Transverse colon (tissue), 4 donors: ENCODE measurements around the gene DZIP1L. TPM values are rescaled to one million over a fixed set of nuclear protein-coding genes. Genes with fewer than 3 reads are reported as not detected.

Source experiments
- DNase-seq: peaks from one replicate; pipeline ENCODE4 v3.0.0-alpha.2; 2019
- H3K27ac ChIP-seq, 4 donors: fragments of 200-600 bp; sonication (generic); 2 replicates each; pipeline ENCODE4 v1.5.1; 2016 to 2018; ENCODE audit warnings: inconsistent platforms in 4 of 4
- H3K27me3 ChIP-seq: fragments of 200-600 bp; sonication (generic); 2 replicates; pipeline ENCODE4 v1.5.1; 2017; ENCODE audit warnings: inconsistent platforms
- H3K36me3 ChIP-seq, 4 donors: fragments of 200-600 bp; sonication (generic); 2 replicates each; pipeline ENCODE4 v1.5.1; 2017 to 2019; ENCODE audit warnings: inconsistent platforms in 4 of 4
- H3K4me1 ChIP-seq, 4 donors: fragments of 200-600 bp; sonication (generic); 2 replicates each; pipeline ENCODE4 v1.5.1; 2017 to 2020; ENCODE audit warnings: inconsistent platforms in 4 of 4
- H3K4me3 ChIP-seq, 4 donors: fragments of 200-600 bp; sonication (generic); 1 replicate in 1 of 4; 2 replicates in 3 of 4; pipeline versions ENCODE4 v1.5.1 to v1.6.1; 2017 to 2019; ENCODE audit warnings: inconsistent platforms in 4 of 4
- H3K9me3 ChIP-seq, 2 donors: fragments of 200-600 bp; sonication (generic); 2 replicates each; pipeline ENCODE4 v1.5.1; 2017 to 2019; ENCODE audit warnings: inconsistent platforms in 2 of 2
- CTCF ChIP-seq, 5 experiments: fragments of 200-600 bp in 3 of 5; fragments of 450-650 bp in 2 of 5; sonication (generic) in 3 of 5; IDR thresholded peaks; 1 replicate in 2 of 5; 2 replicates in 3 of 5; pipeline ENCODE4 v1.5.1; 2016 to 2017; ENCODE audit warnings: antibody characterized with exemption in 5 of 5, inconsistent platforms in 3 of 5, mild to moderate bottlenecking in 2 of 5, moderate library complexity in 1 of 5
- EP300 ChIP-seq: sonication (generic); formaldehyde crosslinking; IDR thresholded peaks from one replicate; pipeline ENCODE4 v1.6.1; 2017; ENCODE audit warnings: antibody characterized with exemption, low read depth
- POLR2A ChIP-seq: fragments of 450-650 bp; IDR thresholded peaks from one replicate; pipeline ENCODE4 v1.6.1; 2016; ENCODE audit warnings: antibody characterized with exemption, mild to moderate bottlenecking, moderate library complexity
- POLR2AphosphoS5 ChIP-seq, 3 donors: sonication (generic); formaldehyde crosslinking; IDR thresholded peaks; one replicate each; pipeline ENCODE4 v1.6.1; 2016; ENCODE audit warnings: antibody characterized with exemption in 3 of 3
- WGBS, 2 donors: methylation state at CpG; one replicate each; pipeline ENCODE4 v1.1.5; 2018; ENCODE audit warnings: low coverage in 1 of 2; 5-methylcytosine and 5-hydroxymethylcytosine counted together
- in situ Hi-C, 4 donors: fragments of 200-750 bp; cut with MboI; loops; one replicate each; pipeline versions ENCODE4 v1.15.0 to v1.15.1; 2017; ENCODE audit warnings: low sequenced_read_pairs in 3 of 4, low pct_ligation_motif_present in 1 of 4, low pct_unique_long_range_greater_than_20kb in 1 of 4
- intact Hi-C: fragments of 100-400 bp; cut with DNase I; formaldehyde crosslinking; loops from one replicate; pipeline ENCODE4 v1.15.1; 2023; ENCODE audit warnings: low total_unique reads
- total RNA-seq, 4 donors: library from RNA; depleted of rRNA; stranded (reverse); fragments of >200 nt; gene quantifications; one replicate each; pipeline ENCODE4 v1.1.0, GENCODE V29; 2016

The DZIP1L gene
- 10 to 100 TPM in 1 of 4 donors, 1 to 10 TPM in 2, not detected in 1; 4.6 to 13.0 (median 5.1) TPM for total RNA-seq

GRCh38 chr3:138114988-138115971, at the start of gene DZIP1L:
DZIP1L (minus strand) TSS chr3:138115608; CDS start chr3:138103971, 11,637 bp downstream.
- 4% methylated on average over 82 of the region's 86 CpGs; no CpG with 5 or more reads in 1 of the 2 donors for WGBS, 2 donors
- TF ChIP-seq EP300 (no peak), CTCF (IDR thresholded peaks at IDR 0.05) (peak in 3 of 5 experiments; percentile 41 to 52 (median 49)), POLR2A (no peak), POLR2AphosphoS5 (IDR thresholded peaks at IDR 0.05) (peak in 2 of 3 donors; percentile 44 to 54)
- in situ Hi-C loops (loop anchor here in 3 of 4 donors (5.0 to 10.0 kb wide), 2 partner anchors 48 to 50 kb away; no protein-coding TSS in a partner anchor), intact Hi-C loops (no loop called here)
- peaks cover 14% of the 10 kb centered on the region for H3K27me3 ChIP-seq
- no peaks in the 10 kb centered on the region for H3K9me3 ChIP-seq
- peak within 1 kb of the TSS; percentile 52 to 73 (median 66) for H3K4me3 ChIP-seq
- H3K4me1 ChIP-seq, result peaks cover 3 to 17% (median 7%) of the 10 kb centered on the region in 4 donors
- peak; percentile 37 for DNase-seq
- peak within 1 kb of the TSS; percentile 80 to 96 (median 86) for H3K27ac ChIP-seq
- no peaks in the 10 kb centered on the region for H3K36me3 ChIP-seq

DNA sequence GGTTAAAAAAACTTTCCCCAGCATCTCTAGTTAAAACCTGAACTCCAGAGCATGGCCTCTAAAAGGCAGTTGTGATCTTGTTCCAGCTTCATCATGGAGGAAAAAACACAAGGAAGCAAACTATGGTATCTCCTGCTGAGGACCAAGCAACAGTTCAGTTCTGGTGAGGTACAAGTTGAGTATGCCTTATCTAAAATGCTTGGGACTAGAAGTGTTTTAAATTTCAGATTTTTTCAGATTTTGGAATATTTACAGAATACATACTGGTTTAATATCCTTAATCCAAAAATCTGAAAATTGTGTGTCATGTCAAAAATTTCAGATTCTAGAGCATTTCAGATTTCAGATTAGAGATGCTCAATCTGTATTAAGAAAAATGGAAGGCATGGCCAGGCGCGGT, 49.7 kb upstream of the DZIP1L start:
- H3K9me3 ChIP-seq, result no peaks in the 10 kb centered on the region
- in situ Hi-C loops, result no loop called here
- intact Hi-C loops, result no loop called here
- H3K27me3 ChIP-seq, result no peaks in the 10 kb centered on the region
- H3K4me3 ChIP-seq, result no peak overlapping the region
- no peak for DNase-seq
- WGBS, 2 donors, result 100% methylated on average over 2 of the region's 2 CpGs
- peaks cover 0 to 83% (median 24%) of the 10 kb centered on the region in 4 donors for H3K36me3 ChIP-seq
- H3K4me1 ChIP-seq, result no peaks in the 10 kb centered on the region
- TF ChIP-seq POLR2AphosphoS5 (IDR thresholded peaks at IDR 0.05), result no peak
- no peak for TF ChIP-seq POLR2A
- no peak for TF ChIP-seq EP300
- no peak for TF ChIP-seq CTCF (IDR thresholded peaks at IDR 0.05)
- H3K27ac ChIP-seq, result no peak overlapping the region

GRCh38 chr3:138157743-138158142, 42.3 kb upstream of the DZIP1L start:
- TF ChIP-seq CTCF (IDR thresholded peaks at IDR 0.05) (no peak), POLR2AphosphoS5 (IDR thresholded peaks at IDR 0.05) (no peak), POLR2A (no peak), EP300 (no peak)
- peaks cover 2 to 4% of the 10 kb centered on the region in 2 donors for H3K9me3 ChIP-seq
- H3K27me3 ChIP-seq, result no peaks in the 10 kb centered on the region
- 90% methylated on average over 4 of the region's 4 CpGs; no CpG with 5 or more reads in 1 of the 2 donors for WGBS, 2 donors
- no peaks in the 10 kb centered on the region for H3K4me1 ChIP-seq
- H3K36me3 ChIP-seq, result peaks cover 0 to 21% (median 3%) of the 10 kb centered on the region in 4 donors
- H3K4me3 ChIP-seq, result no peak overlapping the region
- DNase-seq, result no peak
- in situ Hi-C loops (no loop called here), intact Hi-C loops (no loop called here)
- no peak overlapping the region for H3K27ac ChIP-seq

DNA sequence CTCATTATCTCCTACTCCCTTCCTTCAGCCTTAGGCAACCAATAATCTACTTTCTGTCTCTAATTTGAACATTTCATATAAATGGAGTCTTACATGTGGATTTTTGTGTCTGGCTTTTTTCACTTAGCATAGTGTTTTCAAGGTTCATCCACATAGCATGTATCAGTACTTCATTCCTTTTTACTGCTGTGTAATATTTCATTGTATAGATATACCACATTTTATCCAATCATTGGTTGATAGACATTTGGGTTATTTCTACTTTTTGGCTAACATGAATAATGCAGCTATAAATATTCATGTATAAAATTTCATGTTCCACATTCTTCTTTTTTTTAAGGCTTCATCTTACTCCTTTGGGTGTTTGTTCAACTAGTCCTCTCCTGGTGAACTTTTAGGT, 39.1 kb upstream of the DZIP1L start:
- in situ Hi-C loops (no loop called here), intact Hi-C loops (no loop called here)
- H3K27ac ChIP-seq, result no peak overlapping the region
- H3K4me1 ChIP-seq, result no peaks in the 10 kb centered on the region
- DNase-seq, result no peak
- no peaks in the 10 kb centered on the region for H3K36me3 ChIP-seq
- no peak overlapping the region for H3K4me3 ChIP-seq
- TF ChIP-seq EP300 (no peak), CTCF (IDR thresholded peaks at IDR 0.05) (no peak), POLR2AphosphoS5 (IDR thresholded peaks at IDR 0.05) (no peak), POLR2A (no peak)
- no peaks in the 10 kb centered on the region for H3K27me3 ChIP-seq
- H3K9me3 ChIP-seq, result peaks cover 2 to 4% of the 10 kb centered on the region in 2 donors
